OCI-LY7 (cell line): ENCODE measurements around the gene WWOX. TPM values are rescaled to one million over a fixed set of nuclear protein-coding genes. Genes with fewer than 3 reads are reported as not detected.

ENCODE experiments used
- BruUV-seq: library from RNA; stranded (reverse); fragments of 400-500 nt; replicated peaks from 2 replicates; lab custom pipeline; 2021; lab: Mats Ljungman, UMichigan
- CTCF ChIA-PET: fragments of 300-600 bp; sonication (Branson Sonifier 250); formaldehyde crosslinking; loops from one replicate; lab custom pipeline; 2022; ENCODE audit warnings: antibody characterized with exemption; ENCODE audit not compliant: unreplicated experiment; lab: Charles Lee
- POLR2A ChIA-PET: fragments of 300-600 bp; sonication (Branson Sonifier 250); formaldehyde crosslinking; loops from one replicate; lab custom pipeline; 2022; ENCODE audit warnings: antibody characterized with exemption; lab: Charles Lee
- DNase-seq: peaks from one replicate; pipeline ENCODE4 v3.0.0-alpha.2; 2015; ENCODE audit warnings: low spot score
- H2AFZ ChIP-seq: fragments of 200-600 bp; sonication (generic), shearing (Covaris generic); 2 replicates; pipeline ENCODE4 v1.6.1; 2014; ENCODE audit warnings: mild to moderate bottlenecking, antibody characterized with exemption, low read length, moderate library complexity
- H3K27ac ChIP-seq: fragments of 200-600 bp; sonication (generic); 2 replicates; pipeline ENCODE4 v1.5.1; 2014; ENCODE audit warnings: mixed run types, low read depth, mild to moderate bottlenecking, moderate library complexity, low read length, inconsistent platforms; ENCODE audit not compliant: poor library complexity, severe bottlenecking
- H3K36me3 ChIP-seq: fragments of 200-600 bp; sonication (generic); 2 replicates; pipeline ENCODE4 v1.6.1; 2014; ENCODE audit warnings: mild to moderate bottlenecking, antibody characterized with exemption, low read length, moderate library complexity, mixed read lengths; ENCODE audit not compliant: insufficient read depth
- H3K4me1 ChIP-seq: fragments of 200-600 bp; sonication (generic); 2 replicates; pipeline ENCODE4 v1.5.1; 2014; ENCODE audit warnings: mild to moderate bottlenecking, low read length; ENCODE audit not compliant: insufficient read depth, poor library complexity, severe bottlenecking
- H3K4me2 ChIP-seq: fragments of 200-600 bp; sonication (generic); 2 replicates; pipeline ENCODE4 v1.6.1; 2014; ENCODE audit warnings: mild to moderate bottlenecking, low read length
- H3K4me3 ChIP-seq: fragments of 200-600 bp; sonication (generic); 2 replicates; pipeline ENCODE4 v1.5.1; 2014; ENCODE audit warnings: mild to moderate bottlenecking, low read depth, low read length; ENCODE audit not compliant: poor library complexity, severe bottlenecking
- H3K79me2 ChIP-seq: fragments of 200-600 bp; sonication (generic); 2 replicates; pipeline ENCODE4 v1.6.1; 2016; ENCODE audit warnings: low read depth, mild to moderate bottlenecking, low read length, moderate library complexity, mixed read lengths; ENCODE audit not compliant: insufficient read depth
- H3K9me2 ChIP-seq: fragments of 200-600 bp; sonication (generic); 2 replicates; pipeline ENCODE4 v1.6.1; 2016; ENCODE audit warnings: mild to moderate bottlenecking, low read length, mixed read lengths; ENCODE audit not compliant: insufficient read depth
- H3K9me3 ChIP-seq: fragments of 200-600 bp; sonication (generic); 2 replicates; pipeline ENCODE4 v1.6.1; 2014; ENCODE audit warnings: mild to moderate bottlenecking, mixed run types, low read length, mixed read lengths
- H4K20me1 ChIP-seq: fragments of 200-600 bp; sonication (generic); 2 replicates; pipeline ENCODE4 v1.6.1; 2014; ENCODE audit warnings: mild to moderate bottlenecking, antibody characterized with exemption, low read length, moderate library complexity, mixed read lengths; ENCODE audit not compliant: insufficient read depth
- CTCF ChIP-seq: fragments of 200-600 bp; sonication (generic); conservative IDR thresholded peaks from 2 replicates; pipeline ENCODE4 v1.5.1; 2014; ENCODE audit warnings: mild to moderate bottlenecking, antibody characterized with exemption, low read length, moderate library complexity, mixed read lengths
- EZH2phosphoT487 ChIP-seq: fragments of 200-600 bp; sonication (generic); IDR thresholded peaks from 2 replicates; pipeline ENCODE4 v1.6.1; 2018; ENCODE audit warnings: low read depth, borderline replicate concordance, mild to moderate bottlenecking, mixed run types, antibody characterized with exemption, low read length, moderate library complexity, mixed read lengths
- intact Hi-C: fragments of 100-400 bp; cut with micrococcal nuclease; formaldehyde crosslinking; loops from one replicate; pipeline ENCODE4 v1.10.0; 2022; ENCODE audit not compliant: unreplicated experiment
- total RNA-seq, 2 experiments: library from RNA; depleted of rRNA in 1 of 2; stranded (reverse); fragments of >200 nt in 1 of 2; shearing (Covaris generic) in 1 of 2; gene quantifications; 2 replicates each; pipeline ENCODE4 v1.2.3, GENCODE V29; 2014 to 2022

WWOX gene
- total RNA-seq, 2 experiments from 2014 or later = 40.2 to 47.6 TPM

GRCh38 chr16:78147911-78148401 lies 48.5 kb downstream of the WWOX start:
- Histone ChIP-seq H3K4me3 (no peak overlapping the region), H3K27ac (no peak overlapping the region), H3K4me1 (no peaks in the 10 kb centered on the region), H2AFZ (no peak overlapping the region), H3K9me2 (no peaks in the 10 kb centered on the region), H4K20me1 (no peaks in the 10 kb centered on the region), H3K4me2 (no peak overlapping the region), H3K36me3 (no peaks in the 10 kb centered on the region), H3K9me3 (no peaks in the 10 kb centered on the region), H3K79me2 (no peaks in the 10 kb centered on the region)
- intact Hi-C loops = no loop called here
- ChIA-PET CTCF (no interaction called here), POLR2A (no interaction called here)
- TF ChIP-seq EZH2phosphoT487 = no peak
- TF ChIP-seq CTCF = no peak
- DNase-seq = no peak
- no TSS peak for BruUV-seq

- POLR2A ChIA-PET = no interaction called here
- CTCF ChIA-PET = interaction anchor here (0.6 kb wide), 1 partner anchor 185 kb away, joined by 4 read pairs; no protein-coding TSS in a partner anchor
- Histone ChIP-seq H3K9me3 (no peaks in the 10 kb centered on the region), H3K9me2 (no peaks in the 10 kb centered on the region), H3K4me1 (no peaks in the 10 kb centered on the region), H3K4me3 (no peak overlapping the region), H2AFZ (no peak overlapping the region), H3K27ac (no peak overlapping the region), H3K36me3 (no peaks in the 10 kb centered on the region), H3K4me2 (no peak overlapping the region), H3K79me2 (no peaks in the 10 kb centered on the region), H4K20me1 (no peaks in the 10 kb centered on the region)
- intact Hi-C loops = no loop called here
- no TSS peak for BruUV-seq
- TF ChIP-seq CTCF (no peak), EZH2phosphoT487 (no peak)
- no peak for DNase-seq
These were observed 50.8 kb downstream of the WWOX start for GRCh38 chr16:78150233-78150632.

- no peaks in the 10 kb centered on the region for H4K20me1 ChIP-seq
- no peak for TF ChIP-seq EZH2phosphoT487
- TF ChIP-seq CTCF = no peak
- ChIA-PET POLR2A (interaction anchor here (0.6 to 3.3 kb wide), 11 partner anchors 8 to 929 kb away, joined by 3 to 12 read pairs (median 4); no protein-coding TSS in a partner anchor), CTCF (no interaction called here)
- intact Hi-C loops = no loop called here
- no peaks in the 10 kb centered on the region for H3K36me3 ChIP-seq
- no peaks in the 10 kb centered on the region for H3K9me2 ChIP-seq
- H2AFZ ChIP-seq = no peak overlapping the region
- H3K79me2 ChIP-seq = no peaks in the 10 kb centered on the region
- H3K4me3 ChIP-seq = no peak overlapping the region
- no peaks in the 10 kb centered on the region for H3K4me1 ChIP-seq
- H3K9me3 ChIP-seq = no peaks in the 10 kb centered on the region
- DNase-seq = no peak
- no TSS peak for BruUV-seq
- no peak overlapping the region for H3K4me2 ChIP-seq
- H3K27ac ChIP-seq = no peak overlapping the region
These were observed 55.4 kb downstream of the WWOX start for GRCh38 chr16:78154729-78155461.
